ENCODE measurements around the gene RPL14.
"Not testable (repeated sequence)": the region's sequence is repeated elsewhere in the genome, so short reads cannot be mapped to it uniquely, and the experiment has no call there.

The RPL14 gene

DNA sequence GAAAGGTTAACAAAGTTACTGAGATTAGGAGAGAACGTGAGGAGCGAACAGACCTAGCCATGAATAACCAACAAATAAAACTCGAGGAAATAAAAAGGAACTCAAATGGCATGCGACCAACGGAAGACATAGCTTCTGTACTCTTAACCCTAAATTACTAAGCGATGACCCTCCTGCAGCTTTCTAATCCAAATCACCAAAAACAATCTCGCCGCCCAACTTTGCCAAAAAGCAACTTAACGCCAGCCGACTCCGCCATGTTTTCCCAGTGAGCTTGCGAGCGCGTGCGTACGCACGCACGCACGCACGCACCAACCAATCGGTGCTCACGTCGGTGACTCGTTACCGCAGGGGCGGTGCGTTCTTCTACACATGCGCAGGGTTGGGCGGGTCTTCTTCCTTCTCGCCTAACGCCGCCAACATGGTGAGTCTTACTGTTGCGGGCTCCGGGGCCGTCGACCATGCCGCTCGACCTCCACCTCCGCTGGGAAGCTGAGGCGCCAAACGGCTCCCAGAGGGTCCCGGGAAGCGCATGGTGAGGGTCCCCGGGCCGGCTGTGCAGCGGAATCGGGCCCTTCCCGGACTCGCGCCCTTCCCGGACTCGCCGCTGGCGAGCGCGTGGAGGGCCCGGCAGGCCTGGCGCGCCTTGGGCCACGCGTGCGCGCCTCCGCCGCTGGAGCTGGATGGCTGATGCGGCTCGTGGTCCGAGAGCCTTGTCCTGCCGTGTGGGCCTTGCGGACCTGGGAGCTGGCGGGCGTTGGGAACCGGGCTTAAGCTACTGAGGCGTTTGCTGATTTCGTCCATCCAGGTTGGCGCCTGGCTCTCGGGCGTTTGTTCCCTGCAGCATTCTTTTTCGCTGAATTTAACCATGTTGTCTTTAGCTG lies at the start of gene RPL14:
Gene RPL14 (plus strand): TSS at position 400 of the 884 bp plus-strand sequence. CDS start 133 bp downstream, at position 533.
- DNase-seq, result peak; percentile 92 to 95

DNA sequence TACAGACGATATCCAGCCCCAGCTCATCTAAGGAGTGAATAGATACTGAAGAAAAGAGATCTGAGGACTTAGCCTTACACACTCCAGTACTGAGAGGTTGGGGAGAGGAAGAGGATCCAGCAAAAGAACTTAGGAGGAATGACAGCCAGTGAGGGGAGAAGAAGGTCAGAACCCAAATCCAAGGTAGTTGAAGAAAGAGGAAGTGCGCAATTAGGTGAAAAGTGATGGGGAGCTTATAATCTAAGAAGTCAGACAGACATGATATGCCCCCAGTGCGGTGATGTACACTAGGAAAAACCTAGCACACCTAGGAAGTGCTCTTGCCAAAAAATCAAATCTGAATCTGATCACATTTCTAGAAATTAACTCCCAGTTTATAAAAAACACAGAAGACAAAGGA lies 49.5 kb upstream of the RPL14 start:
- no peak for DNase-seq

DNA sequence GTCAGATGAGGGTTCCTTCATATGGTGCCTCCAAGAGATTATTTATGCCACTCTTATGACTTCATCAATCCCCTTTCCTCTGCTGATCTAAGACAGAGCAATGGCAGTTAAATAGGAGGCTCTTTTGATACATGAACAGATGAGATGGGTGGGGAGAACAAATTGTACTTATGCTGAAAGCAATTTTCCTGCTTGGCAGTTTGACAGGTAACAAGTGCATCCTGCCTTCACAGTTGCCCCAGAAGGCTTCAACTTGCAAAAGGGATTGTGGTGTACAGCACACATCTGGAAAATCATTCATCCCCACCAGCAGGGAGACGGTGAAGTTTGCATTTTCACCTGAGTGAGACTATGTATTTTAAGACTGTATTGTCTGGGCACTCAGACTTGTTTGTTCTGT lies 42.9 kb upstream of the RPL14 start:
- no peak for DNase-seq

DNA sequence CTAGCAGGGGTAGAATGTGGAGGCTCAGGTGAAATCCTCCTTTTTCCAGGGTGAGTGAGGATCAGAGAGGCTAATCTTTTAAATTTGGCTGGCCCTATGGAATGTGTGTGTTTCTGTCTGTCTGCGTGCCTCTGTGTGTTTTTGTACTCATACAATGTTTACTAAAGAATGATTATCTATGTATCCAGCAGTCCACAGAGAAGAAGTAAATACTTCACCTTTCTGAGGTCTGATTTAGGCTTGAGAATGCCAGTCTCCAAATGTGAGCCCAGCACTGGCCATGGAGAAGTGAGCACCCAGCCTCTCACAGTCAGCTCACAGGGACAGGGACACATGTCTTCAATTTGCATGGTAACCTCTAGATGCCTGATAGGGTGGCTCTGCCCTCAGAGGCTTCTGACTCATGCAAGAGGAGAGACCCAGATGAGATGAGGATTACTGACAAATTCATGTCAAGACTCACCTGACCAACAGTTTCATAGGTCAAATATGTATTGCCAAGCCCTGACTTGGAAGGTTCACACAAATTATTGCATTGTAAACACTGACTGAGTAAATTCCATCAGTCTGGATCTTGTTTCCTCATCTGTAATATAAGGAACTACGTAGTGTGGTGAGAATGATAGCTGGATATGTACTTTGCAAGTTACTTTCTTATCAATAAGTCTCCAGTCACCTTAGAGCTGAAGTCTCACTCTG lies 39.1 kb upstream of the RPL14 start:
- DNase-seq, result no peak

DNA sequence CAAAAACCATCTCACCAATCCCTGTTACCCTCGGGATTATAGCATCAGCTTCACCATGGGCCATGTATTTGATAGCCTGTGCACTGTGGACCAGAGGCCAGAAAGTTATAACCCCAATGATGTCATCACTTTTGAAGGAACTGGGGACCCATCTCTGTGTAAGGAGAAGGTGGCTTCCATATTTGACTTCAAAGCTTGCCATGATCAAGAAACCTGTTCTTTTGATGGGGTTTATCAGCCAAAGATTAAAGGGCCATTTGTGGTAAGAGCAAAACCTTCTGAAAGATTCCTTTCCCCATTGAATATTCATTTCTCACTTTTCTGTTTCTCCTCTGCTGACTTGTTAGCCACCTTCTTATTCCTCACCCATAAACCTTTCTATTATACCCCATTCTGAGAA lies 34.3 kb upstream of the RPL14 start:
- DNase-seq, result no peak

DNA sequence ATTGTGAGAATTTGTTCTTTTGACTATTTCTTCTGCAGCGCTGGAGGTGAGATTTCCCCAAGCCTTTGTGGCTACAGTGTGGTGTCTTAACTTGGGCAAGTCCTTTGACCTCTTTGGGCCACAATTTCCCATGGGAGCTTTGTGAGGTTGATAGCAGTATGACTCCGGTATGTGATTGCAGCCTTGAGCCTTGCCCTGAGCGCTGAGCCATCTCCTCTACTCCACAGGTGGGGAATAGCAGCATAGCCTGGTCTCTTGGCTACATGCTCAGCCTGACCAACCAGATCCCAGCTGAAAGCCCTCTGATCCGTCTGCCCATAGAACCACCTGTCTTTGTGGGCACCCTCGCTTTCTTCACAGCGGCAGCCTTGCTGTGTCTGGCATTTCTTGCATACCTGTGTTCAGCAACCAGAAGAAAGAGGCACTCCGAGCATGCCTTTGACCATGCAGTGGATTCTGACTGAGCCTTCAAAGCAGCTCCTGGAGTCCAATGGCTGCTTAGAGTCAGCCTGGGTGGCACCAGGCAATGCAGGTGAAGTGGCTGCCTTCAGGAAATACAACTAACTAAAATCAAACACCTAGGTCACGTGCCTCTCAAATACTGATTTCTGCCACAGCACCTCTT lies 30.0 kb upstream of the RPL14 start:
- no peak for DNase-seq

DNA sequence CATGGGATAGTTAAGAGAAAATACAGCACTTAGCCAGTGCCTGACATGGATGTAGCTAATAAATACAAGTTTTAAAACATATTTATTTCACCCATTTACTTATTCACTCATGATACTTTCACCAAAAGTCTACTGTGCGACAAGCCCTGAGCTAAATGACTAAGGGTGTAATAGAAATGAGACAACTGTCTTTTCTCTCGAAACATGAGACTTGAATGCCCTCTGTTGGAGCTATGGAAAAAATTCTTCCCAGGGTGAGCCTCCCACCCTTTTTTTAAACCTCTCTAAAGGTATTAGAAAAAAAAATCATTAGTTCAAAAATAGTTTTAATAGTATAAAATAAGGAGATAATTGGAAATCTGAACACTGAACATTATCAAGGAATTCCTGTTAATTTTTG lies 24.3 kb upstream of the RPL14 start:
- DNase-seq, result no peak

DNA sequence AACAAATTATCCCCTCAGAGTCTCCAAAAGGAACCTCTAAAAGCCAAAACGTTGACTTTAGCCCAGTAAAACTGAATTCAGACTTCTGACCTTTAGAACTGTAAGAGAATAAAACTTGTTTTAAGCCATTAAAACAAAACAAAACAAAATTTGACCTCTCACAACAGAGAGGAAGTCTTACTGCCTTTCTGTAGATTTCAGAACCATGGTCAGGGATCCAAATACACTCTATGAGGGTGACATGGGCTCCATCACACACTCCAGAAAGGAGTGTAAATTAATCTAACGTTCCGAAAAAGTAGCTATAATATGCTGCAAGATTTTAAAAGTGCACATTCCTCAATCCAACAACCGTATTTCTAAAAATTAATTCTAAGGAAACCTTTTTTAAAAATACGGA lies 19.2 kb upstream of the RPL14 start:
- no peak for DNase-seq

DNA sequence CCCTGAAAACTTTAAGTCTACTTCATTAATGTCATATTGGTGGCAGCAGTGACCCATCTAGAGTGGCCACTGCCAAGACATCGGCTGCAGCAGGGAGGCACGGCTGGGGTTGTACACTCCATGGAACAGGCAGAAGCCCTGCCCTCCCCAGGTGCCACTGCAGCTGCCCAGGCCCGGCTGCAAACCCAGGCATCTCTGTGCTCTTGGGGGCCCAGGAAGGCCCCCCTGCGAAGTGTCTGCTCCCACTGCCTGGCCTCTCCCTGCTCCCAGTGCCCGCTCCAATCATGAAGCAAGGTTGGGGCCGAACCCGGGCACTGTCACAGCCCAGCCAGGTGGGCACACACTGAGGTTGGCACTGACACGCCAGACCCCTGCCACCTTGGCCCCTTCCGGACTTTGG lies 12.1 kb upstream of the RPL14 start:
- DNase-seq, result no peak

DNA sequence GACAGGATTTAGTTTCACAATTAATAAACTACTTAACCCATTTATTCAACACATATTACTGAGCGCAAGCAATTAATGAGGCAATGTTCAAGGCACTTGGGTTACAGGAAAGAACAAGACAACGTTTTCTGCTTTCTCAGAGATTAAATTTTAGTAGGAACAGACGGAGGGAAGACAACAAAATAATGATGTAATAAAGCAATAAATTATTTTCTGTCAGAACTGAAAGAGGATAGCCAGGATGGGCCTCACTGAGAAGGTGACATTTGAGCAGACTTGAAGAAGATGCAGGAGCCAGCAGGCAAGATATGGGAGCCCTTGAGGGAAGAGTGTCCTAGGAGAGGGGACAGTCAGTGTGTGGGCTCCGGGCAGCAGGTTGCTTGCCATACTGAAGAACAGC lies 11.3 kb upstream of the RPL14 start:
- no peak for DNase-seq

DNA sequence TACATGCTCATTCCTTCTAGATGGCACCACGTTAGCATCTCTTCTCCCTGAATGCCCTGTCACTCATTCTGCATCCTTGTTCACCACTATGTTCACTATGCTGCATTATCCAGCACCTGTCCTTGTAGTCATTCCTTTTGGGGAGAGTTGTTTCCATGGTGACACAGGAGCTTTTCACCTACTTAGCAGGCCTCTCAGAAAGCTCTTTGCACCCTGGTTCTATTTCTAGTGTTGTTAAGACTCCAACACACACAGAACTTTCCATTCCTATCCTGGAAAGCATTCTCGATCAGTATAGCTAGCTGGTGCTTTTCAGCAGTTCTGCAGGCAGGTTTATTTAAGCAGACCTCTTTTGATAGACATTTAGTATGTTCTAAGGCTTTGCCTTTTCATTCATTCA lies 6.7 kb upstream of the RPL14 start:
- no peak for DNase-seq

DNA sequence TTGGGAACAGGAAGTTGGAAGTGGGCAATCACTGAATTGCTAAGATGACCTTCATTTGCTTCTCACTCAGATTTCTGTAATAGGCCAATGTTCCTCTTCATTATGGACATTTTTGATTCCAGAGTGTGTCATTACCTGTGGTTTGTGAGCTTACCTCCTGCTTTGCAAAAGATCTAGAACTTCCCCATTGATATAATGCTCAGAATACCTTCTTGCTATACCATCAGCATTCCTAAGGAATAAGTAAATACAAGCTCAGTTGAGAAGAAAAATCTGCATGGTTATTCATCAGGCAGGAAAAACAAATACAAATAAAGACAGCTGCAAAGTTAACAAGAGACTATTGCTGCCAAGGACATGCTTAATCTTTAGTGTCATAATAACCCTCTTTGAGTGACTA lies 5.6 kb upstream of the RPL14 start:
- no peak for DNase-seq

DNA sequence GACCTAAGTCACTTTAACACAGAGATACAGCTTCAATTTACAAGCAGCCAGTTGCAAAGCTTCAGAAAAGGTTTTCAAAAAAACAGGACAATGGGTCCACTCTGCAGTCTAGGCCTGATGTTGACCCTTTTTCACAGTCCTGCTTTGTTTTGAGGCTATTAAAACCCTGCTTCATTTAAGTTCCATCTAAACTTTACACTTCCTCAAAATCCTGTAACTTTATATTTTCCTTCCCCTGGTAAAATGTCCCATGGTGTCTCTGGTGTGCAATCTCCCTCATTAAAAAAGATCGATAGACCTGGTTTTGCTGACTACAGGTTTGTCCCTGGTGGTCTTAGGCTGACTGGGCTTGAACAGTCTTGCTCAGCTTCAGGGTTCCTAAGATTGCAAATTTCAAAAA lies 5.1 kb upstream of the RPL14 start:
- no peak for DNase-seq

DNA sequence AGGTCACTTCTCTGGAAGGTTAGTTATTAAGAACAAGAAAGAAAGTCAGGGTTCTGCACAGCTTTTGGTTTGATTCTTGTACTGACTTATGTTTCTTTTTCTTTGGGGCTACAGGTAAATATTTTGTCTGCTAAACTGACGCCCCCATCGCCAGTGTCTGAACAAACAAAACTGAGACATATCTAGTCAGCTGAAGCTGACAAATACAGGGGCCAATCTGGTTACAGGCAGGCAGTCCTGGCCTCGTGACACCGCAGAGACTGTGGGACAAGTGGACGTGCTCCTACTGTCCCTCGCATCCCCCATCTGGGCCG lies 4.6 kb upstream of the RPL14 start:
- no peak for DNase-seq

DNA sequence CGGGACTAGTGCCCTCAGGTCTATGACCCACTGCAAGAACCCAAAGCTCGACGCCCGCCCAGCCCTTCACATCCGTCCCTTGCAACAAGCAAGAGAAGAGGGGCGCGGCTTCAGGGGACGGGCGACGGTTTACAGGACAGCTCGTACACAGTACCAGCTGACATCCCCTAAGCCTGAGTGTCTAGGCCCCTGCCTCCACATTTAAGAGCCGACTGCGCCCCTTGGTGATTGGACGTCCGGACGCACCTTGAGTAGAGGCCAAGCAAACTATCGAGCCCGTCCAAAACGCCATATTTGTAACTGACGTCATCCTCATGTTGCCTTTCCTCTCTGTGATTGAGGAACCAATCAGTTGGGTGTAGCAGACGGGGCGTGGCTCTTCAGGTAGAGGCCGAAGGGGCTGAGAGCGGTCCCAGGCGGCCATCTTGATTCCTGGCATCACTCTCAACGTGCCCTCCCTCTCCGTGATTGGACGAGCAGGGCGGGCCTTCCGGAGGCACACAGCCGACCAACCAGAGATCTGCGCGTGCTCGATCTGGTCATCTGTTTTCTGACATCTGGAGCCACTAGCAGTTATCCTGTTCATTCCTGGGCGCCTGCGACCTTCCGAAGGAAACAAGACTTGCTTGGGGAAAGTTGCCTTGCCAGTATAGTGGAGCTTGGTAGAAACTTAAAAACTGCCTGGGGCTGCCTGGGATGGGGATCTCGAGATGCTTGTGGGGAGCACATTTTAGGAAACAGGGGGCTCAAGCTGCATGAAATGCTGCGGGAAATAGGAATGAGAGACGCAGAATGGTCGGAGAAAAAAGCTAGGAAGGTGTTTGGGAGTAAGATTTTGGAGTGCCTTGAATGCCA lies 4.0 kb upstream of the RPL14 start:
- peak; percentile 99 to 100 for DNase-seq

DNA sequence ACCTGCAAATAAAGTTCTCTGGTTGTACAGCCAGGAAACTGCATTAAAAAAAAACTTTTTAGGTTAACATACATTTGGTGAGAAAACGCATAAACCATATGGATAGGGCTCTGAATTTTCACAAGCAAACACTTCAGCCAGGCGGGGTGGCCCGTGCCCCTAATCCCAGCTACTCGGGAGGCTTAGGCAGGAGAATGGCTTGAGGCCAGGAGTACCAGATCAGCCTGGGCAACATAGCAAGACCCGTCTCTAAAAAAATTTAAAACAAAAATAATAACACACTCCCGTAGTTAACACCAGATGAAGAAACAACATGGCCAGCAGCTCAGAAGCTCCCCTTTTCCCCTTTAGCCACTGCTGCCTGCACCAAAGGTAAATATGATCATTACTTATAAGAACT lies 3.2 kb upstream of the RPL14 start:
- no peak for DNase-seq

DNA sequence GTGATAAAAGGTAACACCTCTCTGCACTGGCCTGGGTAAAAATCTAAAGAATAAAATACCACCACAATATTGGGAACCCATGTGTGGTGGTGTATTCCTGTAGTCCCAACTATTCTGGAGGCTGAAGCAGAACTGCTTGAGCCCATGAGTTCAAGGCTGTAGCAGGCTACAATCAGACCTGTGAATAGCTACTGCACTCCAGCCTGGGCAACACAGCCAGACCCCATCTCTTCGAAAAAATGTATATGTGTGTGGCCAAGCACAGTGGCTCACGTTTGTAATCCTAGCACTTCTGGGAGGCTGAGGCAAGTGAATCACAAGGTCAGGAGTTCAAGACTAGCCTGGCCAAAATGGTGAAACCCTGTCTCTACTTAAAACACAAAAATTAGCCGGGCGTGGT lies 1.8 kb upstream of the RPL14 start:
- DNase-seq, result no peak

DNA sequence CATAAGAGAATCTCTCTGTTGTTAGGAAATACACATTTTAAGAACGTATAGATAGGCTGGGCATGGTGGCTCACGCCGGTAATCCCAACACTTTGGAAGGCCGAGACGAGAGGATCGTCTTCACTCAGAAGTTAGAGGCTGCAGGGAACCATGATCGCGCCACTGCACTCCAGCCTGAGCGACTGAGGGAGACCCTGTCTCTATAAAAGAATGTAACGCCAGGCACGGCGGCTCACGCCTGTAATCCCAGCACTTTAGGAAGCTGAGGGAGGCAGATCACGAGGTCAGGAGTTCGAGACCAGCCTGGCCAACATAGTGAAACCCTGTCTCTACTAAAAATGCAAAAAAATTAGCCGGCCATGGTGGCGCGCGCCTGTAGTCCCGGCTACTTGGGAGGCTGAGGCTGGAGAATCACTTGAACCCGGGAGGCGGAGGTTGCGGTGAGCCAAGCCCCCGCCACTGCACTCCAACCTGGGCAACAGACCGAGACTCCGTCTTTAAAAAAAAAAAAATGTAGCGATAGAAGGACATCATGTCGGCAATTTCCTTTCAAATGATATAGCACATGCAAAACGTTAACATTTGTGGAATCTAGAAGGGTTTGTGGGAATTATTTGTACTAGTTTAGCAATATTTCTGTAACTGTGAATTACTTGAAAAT lies 730 bp upstream of the RPL14 start:
- DNase-seq, result no peak

DNA sequence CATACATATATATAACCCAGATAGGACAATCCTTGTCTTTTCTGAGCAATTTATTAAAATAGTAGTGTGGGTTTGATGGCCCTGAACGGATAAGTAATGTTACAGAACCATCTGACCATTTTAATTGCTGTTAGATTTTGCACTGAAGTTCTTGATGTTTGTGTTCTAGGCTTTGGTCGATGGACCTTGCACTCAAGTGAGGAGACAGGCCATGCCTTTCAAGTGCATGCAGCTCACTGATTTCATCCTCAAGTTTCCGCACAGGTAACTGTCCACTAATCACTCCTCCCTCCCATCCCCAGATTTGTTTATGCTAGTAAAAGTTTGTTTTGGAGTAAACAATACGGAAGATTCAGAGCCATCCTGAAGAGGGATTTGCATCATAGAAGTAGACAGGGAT lies 1.3 kb downstream of the RPL14 start:
- no peak for DNase-seq

DNA sequence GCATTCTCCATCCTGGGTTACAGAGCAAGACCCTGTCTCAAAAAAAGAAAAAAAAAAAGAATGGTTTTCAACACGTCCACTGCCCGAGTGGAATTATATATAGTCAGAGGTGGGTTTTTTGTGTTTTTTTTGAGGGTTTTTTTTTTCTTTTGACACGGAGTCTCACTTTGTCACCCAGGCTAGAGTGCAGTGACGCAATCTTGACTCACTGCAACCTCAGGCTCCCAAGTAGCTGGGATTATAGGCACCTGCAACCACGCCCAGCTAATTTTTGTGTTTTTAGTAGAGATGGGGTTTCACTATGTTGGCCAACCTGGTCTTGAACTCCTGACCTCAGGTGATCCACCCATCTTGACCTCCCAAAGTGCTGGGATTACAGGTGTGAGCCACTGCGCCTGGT lies 3.3 kb downstream of the RPL14 start:
- not testable (repeated sequence) for DNase-seq

DNA sequence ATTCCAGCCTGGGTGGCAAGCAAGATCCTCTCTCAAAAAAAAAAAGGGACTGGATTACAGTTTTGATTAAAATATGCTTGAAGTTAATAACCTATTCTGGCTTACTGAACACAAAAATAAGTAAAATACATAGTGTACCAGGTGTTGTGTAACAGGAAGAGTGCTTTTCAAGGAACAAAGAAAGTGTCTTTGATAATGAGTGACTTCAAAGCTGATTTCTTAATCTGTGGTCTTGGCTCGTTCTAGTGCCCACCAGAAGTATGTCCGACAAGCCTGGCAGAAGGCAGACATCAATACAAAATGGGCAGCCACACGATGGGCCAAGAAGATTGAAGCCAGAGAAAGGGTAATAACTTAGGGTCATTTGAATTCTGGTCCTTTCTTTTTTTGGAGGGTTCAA lies 4.0 kb downstream of the RPL14 start:
- DNase-seq, result no peak

DNA sequence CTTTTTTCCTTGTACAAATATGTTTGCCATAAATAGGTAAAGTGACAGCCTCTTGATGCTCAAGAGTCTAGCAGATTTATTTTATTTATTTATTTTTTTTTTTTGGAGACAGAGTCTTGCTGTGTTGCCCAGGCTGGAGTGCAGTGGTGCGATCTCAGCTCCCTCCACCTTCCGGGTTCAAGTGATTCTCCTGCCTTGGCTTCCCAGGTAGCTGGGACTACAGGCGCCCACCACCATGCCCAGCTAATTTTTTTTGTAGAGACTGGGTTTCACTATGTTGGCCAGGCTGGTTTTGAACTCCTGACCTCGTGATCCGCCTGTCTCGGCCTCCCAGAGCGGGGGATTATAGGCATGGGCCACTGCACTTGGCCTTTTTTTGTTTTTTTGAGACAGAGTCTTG lies 5.7 kb downstream of the RPL14 start:
- DNase-seq, result not testable (repeated sequence)

DNA sequence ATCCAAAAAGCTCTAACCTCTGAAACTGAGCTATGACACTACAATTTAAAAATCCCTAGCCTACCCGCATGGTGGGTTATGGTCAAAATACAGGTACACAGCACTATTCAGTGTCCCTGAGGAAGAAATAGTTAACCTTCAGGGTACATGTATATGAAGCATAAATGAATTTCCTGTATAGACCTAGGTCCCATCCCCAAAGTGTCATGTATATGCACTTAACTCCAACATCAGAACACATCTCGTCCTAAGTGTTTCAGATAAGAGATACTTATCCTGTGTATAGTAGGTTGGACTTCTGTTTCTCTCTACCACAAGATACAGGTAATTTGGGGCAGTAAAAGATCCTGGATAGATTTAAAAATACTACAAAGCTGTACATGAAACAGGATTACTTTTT lies 6.4 kb downstream of the RPL14 start:
- no peak for DNase-seq

All from SW 1271 (cell line).